Measurements from ENCODE around the gene CD33.
"Not testable (repeated sequence)": the region's sequence is repeated elsewhere in the genome, so short reads cannot be mapped to it uniquely, and the experiment has no call there.

CD33 gene

DNA sequence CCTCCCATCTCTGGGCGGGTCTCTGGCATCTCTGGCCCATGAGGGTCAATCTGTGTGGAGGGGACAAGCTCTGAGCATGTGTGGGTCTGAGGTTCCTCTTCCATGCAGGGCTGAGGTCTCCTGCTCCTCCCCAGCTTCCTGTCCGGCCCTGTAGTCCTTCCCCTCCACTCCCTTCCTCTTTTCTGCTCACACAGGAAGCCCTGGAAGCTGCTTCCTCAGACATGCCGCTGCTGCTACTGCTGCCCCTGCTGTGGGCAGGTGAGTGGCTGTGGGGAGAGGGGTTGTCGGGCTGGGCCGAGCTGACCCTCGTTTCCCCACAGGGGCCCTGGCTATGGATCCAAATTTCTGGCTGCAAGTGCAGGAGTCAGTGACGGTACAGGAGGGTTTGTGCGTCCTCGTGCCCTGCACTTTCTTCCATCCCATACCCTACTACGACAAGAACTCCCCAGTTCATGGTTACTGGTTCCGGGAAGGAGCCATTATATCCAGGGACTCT lies at the start of gene CD33:
TSS of gene CD33 (plus strand) at position 183 of the 496 bp plus-strand sequence. CDS start at position 222, 39 bp downstream.
- not testable (repeated sequence) for DNase-seq

DNA sequence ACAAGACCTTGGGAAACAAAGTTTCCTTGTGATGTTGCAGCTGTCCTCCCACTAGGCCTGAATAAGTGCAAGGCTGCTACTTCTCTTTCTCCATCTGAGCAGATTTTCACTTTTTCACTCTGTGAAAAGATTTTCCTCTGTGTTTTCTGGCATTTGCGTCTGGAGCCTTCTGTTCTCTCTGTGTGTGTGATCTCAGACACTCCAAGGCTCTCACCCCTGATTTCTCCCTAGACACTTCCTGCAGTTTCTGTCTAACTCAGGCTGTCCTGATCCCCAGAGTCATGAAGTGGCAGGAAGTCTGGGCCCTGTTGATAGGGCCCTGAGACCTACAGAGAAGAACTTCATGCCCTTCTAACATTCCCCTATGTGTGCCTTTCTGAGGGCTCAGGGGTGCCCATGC lies 45.6 kb upstream of the CD33 start:
- no peak for DNase-seq

DNA sequence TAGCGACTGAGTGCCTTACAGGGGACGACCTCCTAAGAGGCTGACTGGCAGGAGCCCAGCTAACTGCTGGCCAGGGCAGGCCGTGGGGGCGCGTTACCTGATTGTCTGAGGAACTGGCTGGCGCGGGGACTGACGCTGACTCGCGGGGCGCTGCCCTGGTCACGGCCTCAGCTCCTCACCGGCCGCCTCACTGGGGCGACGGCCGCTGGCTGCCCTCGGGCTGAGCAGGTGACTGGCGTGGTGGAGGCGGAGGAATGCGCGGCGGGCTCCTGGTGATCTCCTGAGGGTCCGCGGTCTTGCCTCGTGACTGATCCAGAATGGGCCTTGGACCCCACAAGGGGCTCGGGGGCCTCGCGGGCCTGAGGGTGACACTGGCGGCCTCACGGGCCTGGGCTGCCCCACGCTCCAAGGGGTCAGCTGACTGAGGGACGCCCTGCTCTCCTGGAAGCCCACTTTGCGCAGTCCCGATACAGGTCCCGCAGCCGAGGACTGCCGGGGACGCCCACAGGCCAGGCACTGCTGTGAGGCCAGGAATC lies 43.4 kb upstream of the CD33 start:
- no peak for DNase-seq

DNA sequence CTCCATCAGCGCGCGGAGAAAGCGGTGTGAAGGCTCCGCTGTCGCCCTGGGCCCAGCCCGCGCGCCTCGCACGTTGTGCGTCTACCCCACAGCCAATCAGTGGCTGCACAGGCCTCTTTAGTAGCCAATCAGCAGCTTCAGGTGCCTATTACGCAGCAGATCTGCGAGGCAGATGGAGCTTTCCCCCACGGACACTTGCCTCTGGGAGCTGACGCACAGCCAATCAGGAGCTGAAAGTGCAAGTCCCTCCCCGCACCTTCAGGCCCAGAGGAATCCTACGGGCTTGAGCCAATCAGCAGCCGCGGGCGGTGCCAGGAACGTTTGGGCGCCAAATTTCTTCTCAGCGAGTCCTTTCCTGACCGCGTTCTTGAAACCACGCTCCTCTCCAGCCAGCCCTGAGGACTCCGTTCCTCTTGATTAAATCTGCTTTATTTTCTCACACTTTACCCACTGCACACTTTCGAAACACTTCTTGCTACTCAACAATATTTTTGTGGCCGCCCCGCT lies 42.9 kb upstream of the CD33 start:
- DNase-seq, result peak; percentile 44

DNA sequence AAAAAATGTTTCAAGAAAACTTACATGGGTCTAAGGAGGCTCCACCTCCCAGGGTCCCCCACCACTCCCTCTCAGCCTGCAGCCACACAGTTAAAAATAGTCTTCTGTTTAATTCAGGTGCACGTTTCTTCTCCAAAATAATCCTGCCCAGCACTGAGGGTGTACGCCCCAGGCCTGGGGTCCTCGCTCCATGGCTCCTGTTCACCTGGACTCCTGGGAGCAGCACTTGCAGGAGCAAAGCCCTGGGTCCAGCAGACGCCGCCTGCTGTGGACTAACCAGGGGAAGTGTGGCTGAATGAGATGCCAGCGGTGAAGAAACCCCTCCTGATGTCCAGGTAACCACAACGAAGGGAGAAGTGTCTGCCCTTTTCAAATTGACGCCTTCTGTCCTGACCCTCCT lies 41.3 kb upstream of the CD33 start:
- DNase-seq, result no peak

DNA sequence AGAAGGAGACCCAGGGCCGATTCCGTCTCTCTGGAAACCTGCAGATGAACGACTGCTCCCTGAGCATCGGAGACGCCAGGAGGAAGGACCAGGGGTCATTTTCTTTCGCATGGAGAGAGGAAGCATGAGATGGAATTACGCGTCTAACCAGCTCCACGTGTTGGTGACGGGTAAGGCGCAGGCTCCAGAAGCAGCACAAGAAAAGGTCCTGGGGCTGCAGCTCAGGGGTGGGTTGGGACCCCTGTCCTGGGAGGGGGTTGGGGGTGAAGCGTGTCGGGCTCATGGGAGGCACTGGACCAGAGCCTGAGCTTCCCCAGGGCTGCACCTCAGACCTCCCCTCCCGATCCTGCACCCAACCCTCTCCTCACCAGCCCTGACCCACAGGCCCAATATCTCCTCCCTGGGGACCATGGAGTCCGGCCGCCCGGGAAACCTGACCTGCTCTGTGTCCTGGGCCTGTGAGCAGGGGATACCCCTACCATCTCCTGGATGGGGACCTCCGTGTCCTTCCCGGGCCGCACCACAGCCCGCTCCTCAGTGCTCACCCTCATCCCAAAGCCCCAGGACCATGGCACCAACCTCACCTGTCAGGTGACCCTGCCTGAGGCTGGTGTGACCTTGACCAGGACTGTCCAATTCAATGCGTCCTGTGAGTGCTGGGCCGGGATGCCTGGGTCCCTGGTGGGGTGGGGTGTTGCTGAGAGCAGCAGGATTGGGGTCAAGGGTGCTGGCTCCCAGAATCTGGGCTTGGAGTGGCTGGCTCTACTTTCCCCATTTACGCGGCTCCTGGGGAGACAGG lies 39.6 kb upstream of the CD33 start:
- DNase-seq, result no peak

DNA sequence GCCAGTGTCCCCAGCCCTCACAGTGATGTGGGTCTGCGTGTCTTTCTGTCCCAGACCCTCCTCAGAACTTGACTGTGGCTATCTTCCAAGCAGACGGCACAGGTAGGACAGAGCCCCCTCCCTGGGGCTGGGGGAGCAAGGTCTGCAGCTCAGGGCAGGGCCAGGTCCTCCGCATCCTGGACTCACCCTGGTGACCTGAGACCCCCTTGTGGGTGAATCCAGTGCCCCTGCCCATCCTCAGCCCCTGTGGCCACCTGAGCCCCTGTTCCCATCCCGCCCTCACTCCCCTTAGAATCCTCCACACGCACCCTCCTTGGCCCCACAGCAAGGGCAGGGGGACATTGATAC lies 39.0 kb upstream of the CD33 start:
- no peak for DNase-seq

DNA sequence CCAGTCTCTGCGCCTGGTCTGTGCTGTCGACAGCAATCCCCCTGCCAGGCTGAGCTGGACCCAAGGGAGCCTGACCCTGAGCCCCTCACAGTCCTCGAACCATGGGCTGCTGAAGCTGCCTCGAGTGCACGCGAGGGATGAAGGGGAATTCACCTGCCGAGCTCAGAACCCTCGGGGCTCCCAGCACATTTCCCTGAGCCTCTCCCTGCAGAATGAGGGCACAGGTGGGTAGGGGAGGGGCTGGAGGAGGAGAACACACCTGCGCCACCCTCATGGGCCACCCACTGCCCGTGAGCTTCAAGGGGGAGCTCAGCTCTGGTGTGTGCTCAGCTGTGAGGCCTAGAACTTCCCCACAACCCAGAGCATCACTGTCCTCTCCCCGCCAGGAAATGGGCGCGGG lies 38.6 kb upstream of the CD33 start:
- DNase-seq, result no peak

DNA sequence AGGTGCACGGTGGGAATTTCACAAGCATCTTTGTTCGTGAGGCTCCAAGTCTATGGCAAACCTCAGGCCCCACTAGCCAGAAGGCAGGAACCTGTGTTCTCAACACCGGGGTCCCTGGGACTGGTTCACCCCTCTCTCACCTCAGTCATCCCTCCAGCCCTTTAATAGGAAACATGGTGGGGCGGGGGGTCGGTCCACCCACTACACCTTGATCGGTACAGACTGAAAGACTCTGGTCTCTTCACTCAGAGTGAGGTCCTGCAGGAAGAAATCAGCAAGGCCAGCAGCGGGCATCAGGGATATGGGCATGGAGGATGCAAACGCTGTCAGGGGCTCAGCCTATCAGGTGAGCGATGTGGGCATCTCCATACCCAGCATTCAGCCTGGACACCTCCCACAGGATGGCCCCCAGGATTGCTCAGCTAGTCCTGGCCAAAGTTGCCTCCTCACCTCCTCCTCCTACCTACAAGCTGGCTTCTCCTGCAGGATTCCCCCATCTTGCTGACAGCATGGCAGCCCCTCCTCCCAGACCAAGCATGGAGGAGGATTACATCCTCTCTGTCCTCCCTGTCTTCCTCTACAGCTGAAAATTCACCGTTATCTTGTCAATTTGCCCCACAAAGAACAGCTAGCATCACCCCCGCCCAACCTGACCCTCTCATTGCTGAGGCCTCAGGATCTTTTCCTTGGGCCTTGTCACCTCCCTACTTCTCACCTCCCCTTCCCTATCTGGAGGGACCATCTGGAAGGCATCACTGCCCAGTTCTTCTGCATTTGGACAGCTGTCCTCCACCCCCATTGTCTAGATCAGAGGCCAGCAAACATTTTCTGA lies 37.3 kb upstream of the CD33 start:
- DNase-seq, result no peak

DNA sequence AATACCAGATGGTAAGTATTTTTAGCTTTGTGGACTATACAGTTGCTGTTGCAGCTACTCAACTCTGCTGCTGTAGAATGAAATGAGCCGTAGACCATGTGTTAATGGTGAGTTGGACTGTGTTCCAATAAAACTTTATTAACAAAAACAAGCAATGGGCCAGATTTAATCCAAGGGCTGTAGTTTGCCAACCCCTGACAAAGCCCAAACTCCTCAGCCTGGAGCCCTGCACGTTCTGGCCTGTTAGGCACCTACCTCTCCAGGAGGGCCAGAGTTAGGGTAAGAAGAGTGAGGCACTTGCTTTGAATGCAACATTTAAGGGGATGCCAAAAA lies 36.7 kb upstream of the CD33 start:
- DNase-seq, result no peak

DNA sequence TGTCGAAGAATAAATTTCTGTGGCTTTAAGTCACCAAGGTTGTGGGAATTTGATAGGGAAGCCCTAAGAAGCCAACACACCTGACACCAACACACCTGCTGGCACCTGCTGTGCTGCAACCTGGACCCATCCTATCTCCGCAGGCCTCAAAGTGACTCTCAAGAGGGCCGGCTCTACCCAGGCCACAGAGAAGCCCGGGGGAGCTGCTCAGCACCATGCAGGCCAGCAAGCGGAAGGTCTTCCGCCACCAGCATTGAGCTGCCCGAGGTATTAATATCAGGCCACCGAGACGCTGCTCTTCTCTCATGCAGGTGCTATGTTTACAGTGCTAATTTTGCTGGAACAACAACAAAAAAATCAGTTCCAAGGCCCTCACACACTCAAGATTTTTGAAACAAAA lies 32.2 kb upstream of the CD33 start:
- no peak for DNase-seq

DNA sequence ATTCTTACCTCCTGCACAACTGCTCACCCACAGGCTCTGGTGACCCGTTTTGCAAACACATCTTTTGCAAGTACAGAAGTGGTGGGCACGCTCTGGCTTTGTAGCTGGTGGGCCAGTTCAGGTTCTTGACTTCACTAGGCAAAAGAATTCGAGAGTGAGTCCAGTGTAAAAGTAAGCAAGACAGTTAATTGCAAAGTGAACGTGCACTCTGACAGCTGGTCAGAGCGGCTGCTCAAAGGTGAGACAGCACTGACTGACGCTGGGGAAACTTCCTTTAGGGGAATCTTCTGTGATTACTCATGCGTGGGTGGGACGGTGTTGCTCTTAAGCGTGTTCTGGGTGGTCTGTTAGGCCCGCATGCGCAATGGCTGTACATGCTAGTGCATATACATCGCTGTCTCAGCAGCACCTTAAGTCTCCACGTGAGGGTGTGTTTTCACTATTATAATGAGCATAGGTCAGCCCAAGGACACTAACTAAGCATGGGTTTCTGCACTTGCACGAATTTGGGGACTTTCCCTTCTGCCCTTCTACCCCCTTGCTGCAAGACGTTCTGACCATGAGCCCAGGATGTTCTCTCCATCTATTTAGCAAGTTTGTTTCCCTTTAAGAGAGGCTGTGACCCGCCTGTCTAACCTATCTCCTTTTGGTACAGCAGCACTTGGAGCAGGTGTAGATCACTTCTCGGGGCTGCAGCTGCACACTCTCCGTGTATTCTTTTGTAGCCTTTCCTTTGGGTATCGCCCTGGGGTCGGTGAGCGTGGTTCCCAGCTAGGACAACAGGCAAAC lies 30.2 kb upstream of the CD33 start:
- DNase-seq, result peak; percentile 27

DNA sequence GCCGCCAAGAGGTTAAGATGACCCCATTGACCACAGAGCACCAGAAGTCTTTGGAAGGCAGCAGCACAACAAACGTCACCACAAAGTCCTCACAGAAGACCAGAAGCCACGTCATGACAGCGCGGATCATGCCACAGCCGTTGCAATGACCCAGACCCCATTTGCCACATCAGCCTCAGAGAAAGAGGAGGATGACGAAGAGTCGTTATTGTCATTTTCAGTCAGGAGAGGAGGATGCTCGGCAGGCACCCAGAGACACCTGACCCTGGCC lies 29.6 kb upstream of the CD33 start:
- DNase-seq, result no peak

DNA sequence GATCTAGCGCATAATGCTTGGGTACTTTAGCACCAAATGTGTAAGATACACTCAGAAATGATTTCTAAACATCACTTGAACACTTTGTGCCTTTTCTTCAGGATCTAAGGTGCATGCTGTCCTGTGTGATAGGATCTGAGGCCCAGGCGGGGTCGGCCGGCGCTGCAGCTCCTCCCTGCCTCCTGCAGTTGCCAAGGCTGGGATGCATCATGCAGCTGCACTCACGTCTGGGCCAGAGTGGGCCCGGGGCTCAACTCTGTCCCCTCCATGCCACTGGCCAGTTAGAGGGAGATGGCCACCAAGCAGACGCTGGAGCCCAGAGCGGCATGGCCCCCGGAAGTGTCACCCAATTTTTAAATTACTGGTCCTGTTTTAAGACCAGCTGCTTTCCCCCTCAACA lies 29.3 kb upstream of the CD33 start:
- DNase-seq, result no peak

DNA sequence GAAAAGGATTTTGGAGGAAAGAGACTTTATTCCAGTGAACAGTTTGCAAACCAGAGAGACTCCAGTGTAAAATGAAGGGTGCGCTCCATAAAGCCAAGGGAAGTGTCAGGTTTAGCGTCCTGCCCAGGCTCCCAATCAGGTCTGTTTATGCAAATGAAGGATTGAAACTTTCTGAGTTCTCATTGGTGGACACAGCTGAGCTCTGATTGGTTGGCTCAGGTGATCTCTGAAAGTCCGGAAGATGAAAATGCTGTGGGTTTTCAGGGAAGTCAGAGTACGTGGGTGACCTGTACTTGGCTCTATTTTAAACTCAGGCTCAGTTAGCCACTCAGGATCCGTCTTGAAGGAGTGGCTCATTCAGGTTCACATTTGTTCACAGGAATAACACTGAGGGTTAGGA lies 28.7 kb upstream of the CD33 start:
- no peak for DNase-seq

DNA sequence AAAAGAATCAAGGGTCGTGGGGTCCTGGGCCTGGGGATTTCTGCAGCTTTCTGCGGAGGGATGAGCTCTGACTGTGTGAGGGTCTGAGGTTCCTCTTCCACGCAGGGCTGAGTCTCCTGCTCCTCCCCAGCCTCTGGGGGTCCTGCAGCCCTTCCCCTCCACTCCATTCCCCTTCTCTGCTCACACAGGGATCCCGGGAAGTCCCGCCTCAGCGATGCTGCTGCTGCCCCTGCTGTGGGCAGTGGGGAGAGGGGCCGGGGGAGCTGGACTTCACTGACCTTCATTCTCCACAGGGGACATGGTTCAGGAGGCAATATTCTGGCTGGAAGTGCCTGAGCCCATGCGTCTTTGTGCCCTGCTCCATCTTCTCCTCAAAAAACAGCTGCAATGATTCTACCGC lies 26.2 kb upstream of the CD33 start:
- DNase-seq, result no peak

DNA sequence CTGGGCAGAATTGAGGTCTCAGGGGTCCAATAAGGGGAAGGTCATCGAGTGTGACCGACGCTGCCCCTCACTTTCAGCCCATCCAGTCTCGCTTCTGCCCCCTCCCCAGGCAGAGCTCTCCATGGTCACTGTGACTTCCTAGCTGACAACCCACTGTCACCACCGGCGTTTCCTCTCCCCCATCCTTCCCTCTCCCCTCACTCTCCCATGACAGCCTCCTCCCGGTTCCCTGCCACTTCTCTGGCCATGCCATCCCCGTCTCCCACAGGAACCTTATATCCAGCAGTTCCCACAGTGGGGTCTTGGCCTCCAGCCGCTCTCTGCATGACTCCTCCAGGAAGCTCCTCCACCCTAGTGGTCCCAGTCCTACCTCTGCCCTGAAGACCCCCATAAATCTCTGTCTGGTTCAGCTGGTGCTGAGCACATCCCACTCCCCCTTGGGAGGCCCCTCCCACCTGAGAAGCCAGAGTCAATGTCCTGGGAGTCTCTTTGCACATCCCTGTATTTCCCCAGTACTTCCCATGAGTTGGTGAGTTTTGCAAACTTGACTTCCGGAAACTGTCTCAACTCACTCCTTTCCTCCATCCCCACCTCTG lies 24.7 kb upstream of the CD33 start:
- no peak for DNase-seq

DNA sequence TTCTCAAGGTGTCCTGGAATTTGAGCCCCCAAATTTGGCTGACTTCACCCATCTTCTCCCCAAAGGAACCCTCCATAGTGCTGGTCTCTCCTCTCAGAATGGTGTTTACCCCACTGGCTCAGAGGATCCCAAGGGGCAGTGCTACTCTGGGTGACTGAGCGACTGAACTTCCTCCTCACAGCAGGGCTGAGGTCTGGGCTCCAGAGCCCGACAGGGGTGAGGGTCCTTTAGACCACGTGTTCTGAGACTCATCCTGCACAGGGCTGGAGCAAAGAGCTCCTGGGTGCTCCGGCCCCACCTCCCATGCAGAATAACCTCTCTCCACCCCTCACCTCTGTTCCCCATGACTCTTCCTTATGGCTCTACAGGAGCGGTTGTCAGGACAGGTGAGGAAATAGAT lies 23.2 kb upstream of the CD33 start:
- no peak for DNase-seq

DNA sequence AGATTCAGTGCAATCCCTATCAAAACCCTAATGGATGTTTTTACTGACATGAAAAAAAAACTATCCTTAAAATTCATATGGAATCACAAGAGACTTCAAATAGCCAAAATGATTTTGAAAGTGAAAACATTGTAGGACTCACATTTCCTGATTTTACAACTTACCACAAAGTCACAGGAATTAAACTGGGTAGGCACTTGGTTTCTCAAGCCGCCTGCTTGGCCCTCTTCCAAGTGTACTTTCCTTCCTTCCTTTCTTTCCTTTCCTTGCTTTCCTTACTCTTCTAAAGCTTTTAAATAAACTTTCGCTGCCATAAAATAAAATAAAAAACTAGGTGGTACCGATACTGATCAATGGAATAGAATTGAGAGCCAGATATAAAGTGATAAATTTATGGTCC lies 21.0 kb upstream of the CD33 start:
- no peak for DNase-seq

DNA sequence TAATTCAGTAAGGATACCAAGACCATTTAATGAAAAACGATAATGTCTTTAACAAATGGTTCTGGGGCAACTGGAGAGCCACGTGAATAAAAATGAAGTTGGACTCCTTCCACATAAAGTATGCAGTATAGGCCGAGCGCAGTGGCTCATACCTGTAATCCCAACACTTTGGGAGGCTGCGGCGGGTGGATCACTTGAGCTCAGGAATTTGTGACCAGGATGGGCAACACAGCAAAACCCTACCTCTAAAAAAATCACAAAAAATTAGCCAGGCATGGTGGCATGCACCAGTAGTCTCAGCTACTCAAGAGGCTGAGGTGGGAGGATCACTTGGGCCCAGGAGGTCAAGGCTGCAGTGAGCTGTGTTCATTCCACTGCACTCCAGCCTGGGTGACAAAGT lies 20.6 kb upstream of the CD33 start:
- DNase-seq, result no peak

DNA sequence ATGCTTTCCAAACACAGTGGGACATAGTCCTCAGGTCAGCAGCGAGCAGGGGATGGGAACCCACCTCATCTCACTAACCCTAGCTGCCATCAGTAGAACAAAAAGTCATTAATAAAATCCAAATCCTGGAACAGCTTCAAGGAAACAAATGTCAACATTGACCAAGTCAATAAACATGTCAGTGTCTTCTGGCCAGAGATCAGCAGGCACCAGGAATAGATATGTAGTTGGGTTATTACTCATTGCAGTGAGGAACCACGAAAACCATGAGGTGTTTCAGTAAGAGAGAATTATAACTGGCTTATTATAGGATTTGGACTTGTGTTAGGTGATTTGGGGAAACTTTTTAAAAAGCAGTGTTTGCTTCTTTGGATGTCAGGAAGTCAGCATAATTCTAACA lies 17.1 kb upstream of the CD33 start:
- DNase-seq, result peak; percentile 6

DNA sequence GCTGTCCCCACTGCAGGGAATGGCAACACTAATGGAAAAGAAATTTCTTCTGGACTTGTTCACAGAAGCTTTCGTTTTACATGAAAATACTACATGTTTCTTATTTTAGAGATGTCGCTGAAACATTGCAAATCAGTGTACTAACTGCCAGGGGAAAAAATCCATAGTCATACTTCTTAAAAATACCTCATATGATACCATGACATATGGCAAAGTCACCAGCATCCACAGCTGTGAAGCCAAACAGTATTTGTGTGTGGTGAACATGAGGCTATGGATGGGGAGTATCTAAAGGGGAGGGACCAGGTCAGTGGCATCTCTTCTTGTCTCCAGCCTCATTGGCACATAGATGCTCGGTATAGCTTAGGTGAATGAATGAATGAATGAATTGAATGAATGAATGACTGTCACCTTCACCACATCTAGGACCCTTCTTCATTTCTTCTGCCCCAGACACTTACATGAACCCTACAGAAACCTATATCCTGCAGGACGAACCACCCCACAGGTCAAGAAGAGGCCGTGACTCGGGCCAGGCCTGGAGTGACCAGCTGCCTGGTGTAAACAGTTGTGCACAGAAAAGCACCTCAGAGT lies 14.6 kb upstream of the CD33 start:
- DNase-seq, result no peak
